Measurements from ENCODE around the gene ANKS1B. TPM values are rescaled to one million over a fixed set of nuclear protein-coding genes. Genes with fewer than 3 reads are reported as not detected.

The ANKS1B gene
- total and polyA plus RNA-seq, 10 of the 15 experiments (the other 5 are each of a cell fraction or from before 2014, with no cell fraction given): 0.16 to 1.3 (median 0.82) TPM; not detected in 7

DNA sequence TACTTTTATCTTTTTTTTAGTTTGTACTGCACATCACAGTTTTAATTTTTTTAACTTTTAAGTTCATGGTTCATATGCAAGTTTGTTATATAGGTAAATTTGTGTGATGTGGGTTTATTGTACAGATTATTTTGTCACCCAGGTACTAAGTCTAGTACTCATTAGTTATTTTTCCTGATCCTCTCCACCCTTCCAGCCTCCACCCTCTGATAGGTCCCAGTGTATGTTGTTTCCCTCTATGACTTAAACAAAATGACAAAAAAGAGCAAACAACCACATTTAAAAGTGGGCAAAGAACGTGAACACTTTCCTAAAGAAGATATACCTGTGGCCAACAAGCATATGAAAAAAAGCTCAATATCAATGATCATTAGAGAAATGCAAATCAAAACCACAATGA lies 273.5 kb downstream of the ANKS1B start:
- Histone ChIP-seq H4K20me1 (ENCODE audit: control insufficient read depth, insufficient read depth) (no peaks in the 10 kb centered on the region), H2AFZ (ENCODE audit: control insufficient read depth, low read depth, low read length) (no peak overlapping the region), H3K4me3 (no peak overlapping the region), H3K9me3 (replicated peaks; ENCODE audit: control insufficient read depth, insufficient read depth, low read length) (no peaks in the 10 kb centered on the region), H3K4me2 (ENCODE audit: control insufficient read depth, insufficient read depth) (no peak overlapping the region), H3K9ac (ENCODE audit: control insufficient read depth, insufficient read depth, low read length) (no peak overlapping the region), H3K27me3 (replicated peaks in 1 of 2; ENCODE audit: control insufficient read depth in 2 of 2, insufficient read depth in 2 of 2, low read length in 1 of 2) (no peaks in the 10 kb centered on the region), H3K36me3 (ENCODE audit: control insufficient read depth in 2 of 2, insufficient read depth in 2 of 2, low read length in 1 of 2) (no peaks in the 10 kb centered on the region), H3K79me2 (ENCODE audit: control insufficient read depth, insufficient read depth, low read length) (no peaks in the 10 kb centered on the region), H3K4me1 (ENCODE audit: control insufficient read depth, insufficient read depth, low read length) (no peaks in the 10 kb centered on the region), H3K27ac (ENCODE audit: control insufficient read depth, insufficient read depth) (no peak overlapping the region)
- no TSS peak for BruUV-seq (replicated peaks)
- ChIA-PET CTCF (no interaction called here), SMC1A (ENCODE audit: uncharacterized antibody, unreplicated experiment) (interaction anchor here (1.8 kb wide), 1 partner anchor 16 kb away, joined by 5 read pairs; no protein-coding TSS in a partner anchor), POLR2A (no interaction called here), RAD21 (ENCODE audit: unreplicated experiment) (no interaction called here)
- in situ Hi-C loops (cut with MboI): no loop called here
- no peak for ATAC-seq
- FAIRE-seq: no peak
- WGBS (ENCODE audit: insufficient coverage, insufficient replicate concordance, low lambda C conversion rate, missing lambda C conversion rate): 5% methylated on average over 1 of the region's 1 CpG
- intact Hi-C loops (cut with micrococcal nuclease; ENCODE audit: unreplicated experiment): no loop called here
- DNase-seq (ENCODE audit: low read depth, low spot score): no peak
- TF ChIP-seq ATF2 (IDR thresholded peaks at IDR 0.05; ENCODE audit: low read length) (no peak), TCF7 (IDR thresholded peaks at IDR 0.05; ENCODE audit: borderline replicate concordance) (no peak), RUNX3 (IDR thresholded peaks at IDR 0.05; ENCODE audit: low read length) (no peak), TAF1 (IDR thresholded peaks at IDR 0.05; ENCODE audit: borderline replicate concordance, low read depth, low read length) (no peak), MXI1 (IDR thresholded peaks at IDR 0.05; ENCODE audit: low read depth, low read length) (no peak), RFX5 (IDR thresholded peaks at IDR 0.05; ENCODE audit: low read depth, low read length) (no peak), EP300 (IDR thresholded peaks at IDR 0.05; ENCODE audit: borderline replicate concordance in 1 of 2, control insufficient read depth in 1 of 2, low read depth in 2 of 2, low read length in 2 of 2) (no peak), ELK1 (IDR thresholded peaks at IDR 0.05; ENCODE audit: low read depth, low read length) (no peak), ZZZ3 (IDR thresholded peaks at IDR 0.05; ENCODE audit: control insufficient read depth, insufficient read length, low read depth) (no peak), CHD2 (IDR thresholded peaks at IDR 0.05; ENCODE audit: borderline replicate concordance, low read depth, low read length) (no peak), FOXM1 (IDR thresholded peaks at IDR 0.05; ENCODE audit: low read depth, low read length) (no peak), POLR2AphosphoS2 (IDR thresholded peaks at IDR 0.05; ENCODE audit: low read depth, low read length) (no peak), REST (IDR thresholded peaks at IDR 0.05; ENCODE audit: low read depth, low read length) (no peak)
- TF ChIP-seq, protein P1, sequence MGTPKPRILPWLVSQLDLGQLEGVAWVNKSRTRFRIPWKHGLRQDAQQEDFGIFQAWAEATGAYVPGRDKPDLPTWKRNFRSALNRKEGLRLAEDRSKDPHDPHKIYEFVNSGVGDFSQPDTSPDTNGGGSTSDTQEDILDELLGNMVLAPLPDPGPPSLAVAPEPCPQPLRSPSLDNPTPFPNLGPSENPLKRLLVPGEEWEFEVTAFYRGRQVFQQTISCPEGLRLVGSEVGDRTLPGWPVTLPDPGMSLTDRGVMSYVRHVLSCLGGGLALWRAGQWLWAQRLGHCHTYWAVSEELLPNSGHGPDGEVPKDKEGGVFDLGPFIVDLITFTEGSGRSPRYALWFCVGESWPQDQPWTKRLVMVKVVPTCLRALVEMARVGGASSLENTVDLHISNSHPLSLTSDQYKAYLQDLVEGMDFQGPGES (IDR thresholded peaks at IDR 0.05): no peak
- TF ChIP-seq, protein P2, sequence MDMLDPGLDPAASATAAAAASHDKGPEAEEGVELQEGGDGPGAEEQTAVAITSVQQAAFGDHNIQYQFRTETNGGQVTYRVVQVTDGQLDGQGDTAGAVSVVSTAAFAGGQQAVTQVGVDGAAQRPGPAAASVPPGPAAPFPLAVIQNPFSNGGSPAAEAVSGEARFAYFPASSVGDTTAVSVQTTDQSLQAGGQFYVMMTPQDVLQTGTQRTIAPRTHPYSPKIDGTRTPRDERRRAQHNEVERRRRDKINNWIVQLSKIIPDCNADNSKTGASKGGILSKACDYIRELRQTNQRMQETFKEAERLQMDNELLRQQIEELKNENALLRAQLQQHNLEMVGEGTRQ (IDR thresholded peaks at IDR 0.05; ENCODE audit: borderline replicate concordance, low read depth, low read length): no peak
